Thoracic aorta (tissue), 2 donors: ENCODE measurements around the gene TGFB1I1. TPM values are rescaled to one million over a fixed set of nuclear protein-coding genes. Genes with fewer than 3 reads are reported as not detected.

Experiments used
- ATAC-seq: fragments of 150-250 bp; one replicate; pipeline ENCODE4 v1.8.0; 2017; ENCODE audit warnings: low read depth; ENCODE audit not compliant: insufficient number of reproducible peaks, low FRiP score
- DNase-seq: peaks from one replicate; pipeline ENCODE4 v3.0.0-alpha.2; 2020; ENCODE audit warnings: low spot score
- H3K27ac ChIP-seq, 2 donors: fragments of 200-600 bp; sonication (generic); 1 replicate in 1 of 2; 2 replicates in 1 of 2; pipeline ENCODE4 v1.5.1; 2016; ENCODE audit warnings: mild to moderate bottlenecking in 2 of 2, moderate library complexity in 2 of 2
- H3K27me3 ChIP-seq: fragments of 200-600 bp; sonication (generic); replicated peaks from 2 replicates; pipeline ENCODE4 v1.6.0; 2016; ENCODE audit warnings: mild to moderate bottlenecking; ENCODE audit not compliant: insufficient read depth
- H3K36me3 ChIP-seq: fragments of 200-600 bp; sonication (generic); one replicate; pipeline ENCODE4 v1.5.1; 2016
- H3K4me1 ChIP-seq, 2 donors: fragments of 200-600 bp; sonication (generic); 1 replicate in 1 of 2; 2 replicates in 1 of 2; pipeline versions ENCODE4 v1.5.1 to v1.6.0; 2016; ENCODE audit warnings: low read depth in 2 of 2, mild to moderate bottlenecking in 1 of 2; ENCODE audit not compliant: control insufficient read depth in 1 of 2
- H3K4me3 ChIP-seq: fragments of 200-600 bp; sonication (generic); 2 replicates; pipeline ENCODE4 v1.5.1; 2016; ENCODE audit warnings: mild to moderate bottlenecking
- H3K9me3 ChIP-seq: fragments of 200-600 bp; sonication (generic); 2 replicates; pipeline ENCODE4 v1.5.1; 2016
- total RNA-seq, 2 donors: library from RNA; depleted of rRNA; stranded (reverse); fragments of >200 nt; gene quantifications; one replicate each; pipeline versions ENCODE4 v1.1.0 to v1.2.3, GENCODE V29; 2016
- TF ChIP-seq, protein P1 (sequence below): fragments of 200-600 bp; sonication (generic); IDR thresholded peaks from one replicate; pipeline ENCODE4 v1.5.1; 2019; ENCODE audit warnings: antibody characterized with exemption

The TGFB1I1 gene
- total RNA-seq, 2 donors from 2014 or later, result 192 to 231 TPM

- Histone ChIP-seq H3K4me1 (peaks cover 6 to 16% of the 10 kb centered on the region in 2 donors), H3K27me3 (no peaks in the 10 kb centered on the region), H3K9me3 (no peaks in the 10 kb centered on the region), H3K36me3 (peaks cover 4% of the 10 kb centered on the region), H3K27ac (no peak overlapping the region), H3K4me3 (no peak overlapping the region)
- TF ChIP-seq, protein P1, sequence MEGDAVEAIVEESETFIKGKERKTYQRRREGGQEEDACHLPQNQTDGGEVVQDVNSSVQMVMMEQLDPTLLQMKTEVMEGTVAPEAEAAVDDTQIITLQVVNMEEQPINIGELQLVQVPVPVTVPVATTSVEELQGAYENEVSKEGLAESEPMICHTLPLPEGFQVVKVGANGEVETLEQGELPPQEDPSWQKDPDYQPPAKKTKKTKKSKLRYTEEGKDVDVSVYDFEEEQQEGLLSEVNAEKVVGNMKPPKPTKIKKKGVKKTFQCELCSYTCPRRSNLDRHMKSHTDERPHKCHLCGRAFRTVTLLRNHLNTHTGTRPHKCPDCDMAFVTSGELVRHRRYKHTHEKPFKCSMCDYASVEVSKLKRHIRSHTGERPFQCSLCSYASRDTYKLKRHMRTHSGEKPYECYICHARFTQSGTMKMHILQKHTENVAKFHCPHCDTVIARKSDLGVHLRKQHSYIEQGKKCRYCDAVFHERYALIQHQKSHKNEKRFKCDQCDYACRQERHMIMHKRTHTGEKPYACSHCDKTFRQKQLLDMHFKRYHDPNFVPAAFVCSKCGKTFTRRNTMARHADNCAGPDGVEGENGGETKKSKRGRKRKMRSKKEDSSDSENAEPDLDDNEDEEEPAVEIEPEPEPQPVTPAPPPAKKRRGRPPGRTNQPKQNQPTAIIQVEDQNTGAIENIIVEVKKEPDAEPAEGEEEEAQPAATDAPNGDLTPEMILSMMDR, result no peak
- ATAC-seq (no peak), DNase-seq (no peak)
These were observed 14.1 kb downstream of the TGFB1I1 start for GRCh38 chr16:31486045-31486444.

- Histone ChIP-seq H3K27ac (no peak overlapping the region), H3K4me1 (peaks cover 6 to 16% of the 10 kb centered on the region in 2 donors)
- no peak for ATAC-seq
These were observed 15.2 kb downstream of the TGFB1I1 start for GRCh38 chr16:31487071-31487719.

DNA sequence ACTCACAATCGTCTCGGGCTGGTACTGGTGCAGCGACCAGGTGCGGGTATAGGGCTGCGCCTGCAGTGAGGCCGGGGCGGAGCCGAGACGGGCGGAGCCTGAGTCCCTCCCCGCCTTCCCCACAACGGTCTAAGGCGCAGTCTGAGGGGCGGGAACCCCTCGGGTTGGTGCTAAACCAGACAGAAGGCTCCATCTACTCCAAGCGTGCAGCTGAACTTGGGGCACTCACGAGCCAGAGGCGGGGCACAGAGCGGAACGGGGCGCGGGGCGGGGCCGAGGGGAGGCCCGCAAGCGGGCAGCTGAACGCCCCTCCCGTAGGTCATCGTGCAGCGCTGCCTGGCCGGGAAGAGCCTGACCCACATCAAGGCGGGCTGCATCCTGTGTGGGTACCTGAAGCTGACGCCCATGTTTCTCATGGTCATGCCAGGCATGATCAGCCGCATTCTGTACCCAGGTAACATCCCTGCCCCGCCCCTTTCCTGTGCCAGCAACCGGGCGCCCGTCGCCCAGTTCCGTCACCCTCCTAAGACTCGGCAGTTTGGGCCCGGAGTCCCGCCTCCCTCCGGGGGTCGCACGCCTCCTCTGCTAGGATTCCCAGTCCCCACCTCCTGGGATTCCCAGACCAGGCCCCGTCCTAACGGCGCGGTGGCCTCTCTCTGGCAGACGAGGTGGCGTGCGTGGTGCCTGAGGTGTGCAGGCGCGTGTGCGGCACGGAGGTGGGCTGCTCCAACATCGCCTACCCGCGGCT is 15.9 kb downstream of the TGFB1I1 start:
- Histone ChIP-seq H3K4me3 (peak overlapping the region; percentile 74), H3K27ac (no peak overlapping the region), H3K4me1 (peaks cover 6 to 16% of the 10 kb centered on the region in 2 donors), H3K27me3 (no peaks in the 10 kb centered on the region), H3K9me3 (no peaks in the 10 kb centered on the region), H3K36me3 (peaks cover 16% of the 10 kb centered on the region)
- TF ChIP-seq, protein P1, result no peak
- no peak for ATAC-seq
- DNase-seq, result no peak

More at GRCh38 chr16:31487071-31487719, 15.2 kb downstream of the TGFB1I1 start:
- TF ChIP-seq, protein P1, result no peak
- Histone ChIP-seq H3K27me3 (no peaks in the 10 kb centered on the region), H3K9me3 (no peaks in the 10 kb centered on the region), H3K4me3 (peak overlapping the region; percentile 74), H3K36me3 (peaks cover 10% of the 10 kb centered on the region)
- DNase-seq, result no peak

GRCh38 chr16:31488468-31489297 is 16.7 kb downstream of the TGFB1I1 start:
- Histone ChIP-seq H3K36me3 (peaks cover 24% of the 10 kb centered on the region), H3K27ac (no peak overlapping the region), H3K9me3 (no peaks in the 10 kb centered on the region), H3K27me3 (no peaks in the 10 kb centered on the region), H3K4me3 (peak overlapping the region; percentile 74), H3K4me1 (peaks cover 6 to 16% of the 10 kb centered on the region in 2 donors)
- DNase-seq (no peak), ATAC-seq (no peak)
- TF ChIP-seq, protein P1, result no peak

DNA sequence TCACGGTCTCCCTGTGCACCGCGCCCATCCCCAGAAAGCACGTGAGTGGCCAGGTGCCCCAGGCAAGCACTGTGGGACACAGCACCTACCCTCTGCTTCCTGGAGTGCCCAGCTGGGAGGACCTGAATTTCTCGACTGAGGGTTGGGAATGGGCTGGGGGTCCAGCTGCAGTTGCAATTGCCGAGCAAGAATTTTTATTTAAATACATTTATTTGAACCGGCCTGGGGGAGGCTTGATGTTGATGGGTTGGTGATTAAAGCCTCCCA is 17.3 kb downstream of the TGFB1I1 start:
- Histone ChIP-seq H3K9me3 (no peaks in the 10 kb centered on the region), H3K36me3 (peaks cover 27% of the 10 kb centered on the region), H3K4me1 (peaks cover 6 to 16% of the 10 kb centered on the region in 2 donors), H3K27ac (no peak overlapping the region), H3K27me3 (no peaks in the 10 kb centered on the region), H3K4me3 (no peak overlapping the region)
- no peak for ATAC-seq
- no peak for DNase-seq
- TF ChIP-seq, protein P1, result no peak
